MCF 10A (cell line): ENCODE results near the gene MYMX. TPM values are rescaled to one million over a fixed set of nuclear protein-coding genes. Genes with fewer than 3 reads are reported as not detected.

Source experiments
- BruUV-seq: library from RNA; stranded (reverse); fragments of 400-500 nt; replicated peaks from 2 replicates; lab custom pipeline; 2021; lab: Mats Ljungman, UMichigan
- CTCF ChIA-PET: fragments of 300-600 bp; sonication (Branson Sonifier 250); formaldehyde crosslinking; extraction: SDS; loops from one replicate; lab custom pipeline; 2021; ENCODE audit warnings: antibody characterized with exemption, inconsistent platforms; lab: Yijun Ruan, JAX
- POLR2A ChIA-PET: fragments of 300-600, 350-650 bp; sonication (Branson Sonifier 250); formaldehyde crosslinking; extraction: SDS; loops from one replicate; lab custom pipeline; 2020; ENCODE audit warnings: antibody characterized with exemption, inconsistent platforms; lab: Yijun Ruan, JAX
- DNase-seq: peaks from one replicate; pipeline ENCODE4 v3.0.0-alpha.2; 2018; ENCODE audit not compliant: unreplicated experiment
- H3K27ac Mint-ChIP-seq: one replicate; pipeline ENCODE4 v1.8.0; 2022; ENCODE audit warnings: mild to moderate bottlenecking, low read depth, mixed read lengths; ENCODE audit not compliant: unreplicated experiment
- H3K27me3 Mint-ChIP-seq: one replicate; pipeline ENCODE4 v1.8.0; 2022; ENCODE audit warnings: mixed read lengths; ENCODE audit not compliant: insufficient read depth, unreplicated experiment
- H3K36me3 Mint-ChIP-seq: one replicate; pipeline ENCODE4 v1.8.0; 2022; ENCODE audit warnings: mild to moderate bottlenecking, moderate library complexity, mixed read lengths; ENCODE audit not compliant: insufficient read depth, unreplicated experiment
- H3K4me1 Mint-ChIP-seq: one replicate; pipeline ENCODE4 v1.8.0; 2022; ENCODE audit warnings: mixed read lengths; ENCODE audit not compliant: insufficient read depth, unreplicated experiment
- H3K4me3 Mint-ChIP-seq: one replicate; pipeline ENCODE4 v1.8.0; 2022; ENCODE audit warnings: mild to moderate bottlenecking, moderate library complexity, mixed read lengths; ENCODE audit not compliant: unreplicated experiment
- H3K9me3 Mint-ChIP-seq: one replicate; pipeline ENCODE4 v1.8.0; 2022; ENCODE audit warnings: mixed read lengths; ENCODE audit not compliant: unreplicated experiment
- CTCF ChIP-seq: fragments of 200-600 bp; IDR thresholded peaks from one replicate; pipeline ENCODE4 v1.8.0; 2022; ENCODE audit warnings: antibody characterized with exemption, mild to moderate bottlenecking; ENCODE audit not compliant: unreplicated experiment
- intact Hi-C: fragments of 100-400 bp; cut with micrococcal nuclease; formaldehyde crosslinking; loops from 2 replicates; pipeline ENCODE4 v1.14.1; 2022
- total RNA-seq: library from RNA; stranded (reverse); gene quantifications from 2 replicates; pipeline ENCODE4 v1.2.3, GENCODE V29; 2022

Gene MYMX
- total RNA-seq, 1 experiment from 2014 or later = not detected

GRCh38 chr6:44265007-44265721, 48.4 kb downstream of the MYMX start, which contains the start of gene NFKBIE:
NFKBIE (minus strand) TSS chr6:44265551; CDS start chr6:44265346, 205 bp downstream.
- peak within 1 kb of the TSS; percentile 91 for H3K4me3 Mint-ChIP-seq
- H3K27ac Mint-ChIP-seq = peak within 1 kb of the TSS; percentile 77
- intact Hi-C loops = loop anchor here (2.0 to 5.0 kb wide), 2 partner anchors 48 to 192 kb away; partner anchors contain the start of gene AARS2
- TSS peak; percentile 73 for BruUV-seq
- ChIA-PET POLR2A (interaction anchor here (1.3 to 3.3 kb wide), 4 partner anchors 8 to 74 kb away, joined by 3 to 25 read pairs (median 7); partner anchors contain the start of gene HSP90AB1), CTCF (interaction anchor here (0.7 to 5.8 kb wide), 8 partner anchors 8 to 76 kb away, joined by 3 to 214 read pairs (median 5); partner anchors contain the start of gene SLC35B2)
- H3K9me3 Mint-ChIP-seq = no peaks in the 10 kb centered on the region
- peak; percentile 92 for DNase-seq
- TF ChIP-seq CTCF = no peak
- H3K4me1 Mint-ChIP-seq = peaks cover 23% of the 10 kb centered on the region
- no peaks in the 10 kb centered on the region for H3K36me3 Mint-ChIP-seq
- H3K27me3 Mint-ChIP-seq = peaks cover 9% of the 10 kb centered on the region

- CTCF ChIA-PET = interaction anchor here (1.2 to 5.8 kb wide), 5 partner anchors 9 to 171 kb away, joined by 4 to 214 read pairs (median 8); partner anchors contain the start of gene SLC35B2
- Mint-ChIP-seq H3K4me3 (peak overlapping the region; percentile 91), H3K36me3 (no peaks in the 10 kb centered on the region), H3K4me1 (peaks cover 23% of the 10 kb centered on the region), H3K9me3 (no peaks in the 10 kb centered on the region), H3K27me3 (peaks cover 14% of the 10 kb centered on the region), H3K27ac (no peak overlapping the region)
- no TSS peak for BruUV-seq
- DNase-seq = no peak
- intact Hi-C loops = loop anchor here (2.0 to 5.0 kb wide), 2 partner anchors 47 to 192 kb away; partner anchors contain the start of gene AARS2
- POLR2A ChIA-PET = interaction anchor here (1.3 to 4.2 kb wide), 2 partner anchors 9 to 74 kb away, joined by 3 to 17 read pairs; no protein-coding TSS in a partner anchor
- no peak for TF ChIP-seq CTCF
Observed at GRCh38 chr6:44265722-44266233, 49.1 kb downstream of the MYMX start.

- peaks cover 23% of the 10 kb centered on the region for H3K4me1 Mint-ChIP-seq
- intact Hi-C loops = loop anchor here (5.0 kb wide), 1 partner anchor 191 kb away; no protein-coding TSS in a partner anchor
- DNase-seq = no peak
- ChIA-PET CTCF (interaction anchor here (0.6 to 5.8 kb wide), 13 partner anchors 9 to 504 kb away, joined by 3 to 214 read pairs (median 4); partner anchors contain the start of gene SLC35B2), POLR2A (interaction anchor here (0.6 to 4.2 kb wide), 2 partner anchors 73 to 1510 kb away, joined by 6 to 17 read pairs; no protein-coding TSS in a partner anchor)
- no peaks in the 10 kb centered on the region for H3K9me3 Mint-ChIP-seq
- BruUV-seq = no TSS peak
- peaks cover 14% of the 10 kb centered on the region for H3K27me3 Mint-ChIP-seq
- H3K36me3 Mint-ChIP-seq = no peaks in the 10 kb centered on the region
- no peak for TF ChIP-seq CTCF
- H3K27ac Mint-ChIP-seq = no peak overlapping the region
- peak overlapping the region; percentile 91 for H3K4me3 Mint-ChIP-seq
Observed at GRCh38 chr6:44266347-44266746, 49.6 kb downstream of the MYMX start.
